Choroid plexus epithelial cell (primary cell): ENCODE measurements around the gene SCML1.
A peak's percentile ranks its signal among the peaks of the same experiment; 100 is the strongest.

Source experiments
- DNase-seq: peaks from one replicate; pipeline ENCODE4 v3.0.0-alpha.2; 2010; ENCODE audit warnings: low read depth
- H3K4me3 ChIP-seq: 2 replicates; pipeline ENCODE4 v1.5.1; 2011; ENCODE audit warnings: low read depth, mild to moderate bottlenecking, control low read depth, low read length, moderate library complexity
- CTCF ChIP-seq: conservative IDR thresholded peaks from 2 replicates; pipeline ENCODE4 v1.5.1; 2011; ENCODE audit warnings: low read depth, mild to moderate bottlenecking, control low read depth, inconsistent platforms, low read length, moderate library complexity

SCML1 gene

GRCh38 chrX:17703201-17703600 is 34.1 kb upstream of the SCML1 start:
- no peak overlapping the region for H3K4me3 ChIP-seq
- DNase-seq = peak; percentile 4
- TF ChIP-seq CTCF = no peak

- no peak for TF ChIP-seq CTCF
These were observed 32.1 kb upstream of the SCML1 start for GRCh38 chrX:17705211-17705610.

GRCh38 chrX:17706676-17707075 is 30.6 kb upstream of the SCML1 start:
- TF ChIP-seq CTCF = no peak
- DNase-seq = peak; percentile 80
- H3K4me3 ChIP-seq = no peak overlapping the region

More at GRCh38 chrX:17705211-17705610, 32.1 kb upstream of the SCML1 start:
- DNase-seq = no peak
- H3K4me3 ChIP-seq = no peak overlapping the region

GRCh38 chrX:17707731-17708130 is 29.6 kb upstream of the SCML1 start:
- H3K4me3 ChIP-seq = no peak overlapping the region
- DNase-seq = no peak
- no peak for TF ChIP-seq CTCF

GRCh38 chrX:17710871-17711301 is 26.4 kb upstream of the SCML1 start:
- no peak for DNase-seq
- TF ChIP-seq CTCF = no peak
- no peak overlapping the region for H3K4me3 ChIP-seq

- no peak for TF ChIP-seq CTCF
- H3K4me3 ChIP-seq = no peak overlapping the region
- no peak for DNase-seq
These were observed 24.0 kb upstream of the SCML1 start for GRCh38 chrX:17713288-17713687.

GRCh38 chrX:17718649-17719165 is 18.6 kb upstream of the SCML1 start:
- no peak for DNase-seq
- no peak for TF ChIP-seq CTCF
- H3K4me3 ChIP-seq = no peak overlapping the region
